Immature natural killer cell (primary cell): ENCODE measurements around the gene GRID1. TPM values are rescaled to one million over a fixed set of nuclear protein-coding genes. Genes with fewer than 3 reads are reported as not detected.
"Not testable (repeated sequence)": the region's sequence is repeated elsewhere in the genome, so short reads cannot be mapped to it uniquely, and the experiment has no call there.

Experiments used
- DNase-seq, 3 donors: peaks; one replicate each; pipeline ENCODE4 v3.0.0; 2022; ENCODE audit warnings: mixed read lengths in 1 of 3
- H3K27ac Mint-ChIP-seq, 6 donors: one replicate each; pipeline ENCODE4 v1.8.0; 2020; ENCODE audit warnings: mixed read lengths in 6 of 6, mild to moderate bottlenecking in 5 of 6, inconsistent platforms in 4 of 6, moderate library complexity in 3 of 6
- H3K27me3 Mint-ChIP-seq, 3 donors: one replicate each; pipeline ENCODE4 v1.8.0; 2020 to 2021; ENCODE audit warnings: low read depth in 3 of 3, mild to moderate bottlenecking in 3 of 3, mixed read lengths in 3 of 3, moderate library complexity in 3 of 3, inconsistent platforms in 1 of 3
- H3K36me3 Mint-ChIP-seq, 3 donors: one replicate each; pipeline ENCODE4 v1.8.0; 2020; ENCODE audit warnings: mixed read lengths in 3 of 3, inconsistent platforms in 2 of 3, mild to moderate bottlenecking in 2 of 3
- H3K4me1 Mint-ChIP-seq, 2 donors: one replicate each; pipeline ENCODE4 v1.8.0; 2020; ENCODE audit warnings: inconsistent platforms in 2 of 2, mild to moderate bottlenecking in 2 of 2, mixed read lengths in 2 of 2, moderate library complexity in 1 of 2
- H3K4me3 Mint-ChIP-seq, 5 donors: one replicate each; pipeline ENCODE4 v1.8.0; 2020; ENCODE audit warnings: mild to moderate bottlenecking in 5 of 5, mixed read lengths in 5 of 5, inconsistent platforms in 3 of 5, moderate library complexity in 3 of 5
- H3K9me3 Mint-ChIP-seq, 6 donors: one replicate each; pipeline ENCODE4 v1.8.0; 2020; ENCODE audit warnings: mild to moderate bottlenecking in 6 of 6, mixed read lengths in 6 of 6, inconsistent platforms in 4 of 6, moderate library complexity in 3 of 6
- polyA plus RNA-seq, 3 donors: library from polyadenylated mRNA; unstranded; fragments of 300-500 nt; fragmentation: Illumina TruSeq; gene quantifications; one replicate each; pipeline ENCODE4 v1.2.3, GENCODE V29; 2021

The GRID1 gene
- polyA plus RNA-seq, 3 donors from 2014 or later, result not detected

- no peak for DNase-seq
- Mint-ChIP-seq H3K27me3 (peaks cover 0 to 6% (median 2%) of the 10 kb centered on the region in 3 donors), H3K4me1 (no peaks in the 10 kb centered on the region), H3K36me3 (no peaks in the 10 kb centered on the region), H3K4me3 (no peak overlapping the region), H3K27ac (no peak overlapping the region), H3K9me3 (peaks cover 0 to 2% (median 0%) of the 10 kb centered on the region in 6 donors)
These were observed 419.8 kb downstream of the GRID1 start for GRCh38 chr10:85946713-85947326.

- H3K4me3 Mint-ChIP-seq, result no peak overlapping the region
- peaks cover 0 to 2% (median 0%) of the 10 kb centered on the region in 6 donors for H3K9me3 Mint-ChIP-seq
- H3K27me3 Mint-ChIP-seq, result no peaks in the 10 kb centered on the region
- H3K27ac Mint-ChIP-seq, result no peak overlapping the region
- no peak for DNase-seq
- H3K36me3 Mint-ChIP-seq, result no peaks in the 10 kb centered on the region
- H3K4me1 Mint-ChIP-seq, result no peaks in the 10 kb centered on the region
These were observed 430.4 kb downstream of the GRID1 start for GRCh38 chr10:85936161-85936560.

GRCh38 chr10:85934586-85934985 lies 432.0 kb downstream of the GRID1 start:
- Mint-ChIP-seq H3K4me3 (no peak overlapping the region), H3K27me3 (no peaks in the 10 kb centered on the region), H3K4me1 (no peaks in the 10 kb centered on the region), H3K9me3 (peaks cover 0 to 2% (median 0%) of the 10 kb centered on the region in 6 donors), H3K36me3 (no peaks in the 10 kb centered on the region), H3K27ac (no peak overlapping the region)
- no peak for DNase-seq

GRCh38 chr10:85929993-85930392 lies 436.6 kb downstream of the GRID1 start:
- H3K9me3 Mint-ChIP-seq, H3K4me3 Mint-ChIP-seq, H3K27ac Mint-ChIP-seq, H3K36me3 Mint-ChIP-seq, H3K27me3 Mint-ChIP-seq, H3K4me1 Mint-ChIP-seq, DNase-seq: not testable (repeated sequence)

- H3K4me1 Mint-ChIP-seq, result peaks cover 0 to 8% of the 10 kb centered on the region in 2 donors
- no peak overlapping the region for H3K27ac Mint-ChIP-seq
- no peak overlapping the region for H3K4me3 Mint-ChIP-seq
- no peaks in the 10 kb centered on the region for H3K36me3 Mint-ChIP-seq
- H3K27me3 Mint-ChIP-seq, result peaks cover 0 to 2% (median 0%) of the 10 kb centered on the region in 3 donors
- peaks cover 0 to 4% (median 0%) of the 10 kb centered on the region in 6 donors for H3K9me3 Mint-ChIP-seq
- DNase-seq, result no peak
These were observed 438.5 kb downstream of the GRID1 start for GRCh38 chr10:85927952-85928665.

- Mint-ChIP-seq H3K9me3 (peaks cover 0 to 4% (median 0%) of the 10 kb centered on the region in 6 donors), H3K4me3 (no peak overlapping the region), H3K27me3 (peaks cover 0 to 2% (median 0%) of the 10 kb centered on the region in 3 donors), H3K27ac (no peak overlapping the region), H3K36me3 (no peaks in the 10 kb centered on the region), H3K4me1 (peaks cover 0 to 8% of the 10 kb centered on the region in 2 donors)
- no peak for DNase-seq
These were observed 439.6 kb downstream of the GRID1 start for GRCh38 chr10:85926986-85927385.

GRCh38 chr10:85926136-85926535 lies 440.5 kb downstream of the GRID1 start:
- H3K4me1 Mint-ChIP-seq, result peaks cover 0 to 8% of the 10 kb centered on the region in 2 donors
- no peak overlapping the region for H3K27ac Mint-ChIP-seq
- H3K9me3 Mint-ChIP-seq, result peaks cover 0 to 4% (median 0%) of the 10 kb centered on the region in 6 donors
- H3K4me3 Mint-ChIP-seq, result no peak overlapping the region
- DNase-seq, result no peak
- H3K27me3 Mint-ChIP-seq, result peaks cover 0 to 2% (median 0%) of the 10 kb centered on the region in 3 donors
- H3K36me3 Mint-ChIP-seq, result no peaks in the 10 kb centered on the region

- H3K27ac Mint-ChIP-seq, result no peak overlapping the region
- H3K27me3 Mint-ChIP-seq, result peaks cover 0 to 2% (median 0%) of the 10 kb centered on the region in 3 donors
- DNase-seq, result no peak
- H3K4me1 Mint-ChIP-seq, result peaks cover 0 to 8% of the 10 kb centered on the region in 2 donors
- H3K36me3 Mint-ChIP-seq, result no peaks in the 10 kb centered on the region
- peaks cover 0 to 4% (median 0%) of the 10 kb centered on the region in 6 donors for H3K9me3 Mint-ChIP-seq
- H3K4me3 Mint-ChIP-seq, result no peak overlapping the region
These were observed 441.3 kb downstream of the GRID1 start for GRCh38 chr10:85925201-85925750.

GRCh38 chr10:85924382-85925102 lies 442.1 kb downstream of the GRID1 start:
- Mint-ChIP-seq H3K27me3 (peaks cover 0 to 2% (median 0%) of the 10 kb centered on the region in 3 donors), H3K27ac (no peak overlapping the region), H3K9me3 (peaks cover 0 to 4% (median 0%) of the 10 kb centered on the region in 6 donors), H3K4me1 (peaks cover 0 to 8% of the 10 kb centered on the region in 2 donors), H3K4me3 (no peak overlapping the region), H3K36me3 (no peaks in the 10 kb centered on the region)
- DNase-seq, result no peak

GRCh38 chr10:85922356-85923129 lies 444.1 kb downstream of the GRID1 start:
- no peak for DNase-seq
- Mint-ChIP-seq H3K4me1 (peaks cover 0 to 8% of the 10 kb centered on the region in 2 donors), H3K4me3 (no peak overlapping the region), H3K36me3 (no peaks in the 10 kb centered on the region), H3K27me3 (no peaks in the 10 kb centered on the region), H3K27ac (no peak overlapping the region), H3K9me3 (peaks cover 0 to 3% (median 0%) of the 10 kb centered on the region in 6 donors)

GRCh38 chr10:85921789-85922188 lies 444.8 kb downstream of the GRID1 start:
- Mint-ChIP-seq H3K27me3 (no peaks in the 10 kb centered on the region), H3K9me3 (peaks cover 0 to 2% (median 0%) of the 10 kb centered on the region in 6 donors), H3K4me1 (peaks cover 0 to 3% of the 10 kb centered on the region in 2 donors)

GRCh38 chr10:85920311-85920710 lies 446.3 kb downstream of the GRID1 start:
- no peak overlapping the region for H3K4me3 Mint-ChIP-seq

More at GRCh38 chr10:85921789-85922188, 444.8 kb downstream of the GRID1 start:
- DNase-seq, result no peak
- Mint-ChIP-seq H3K36me3 (no peaks in the 10 kb centered on the region), H3K4me3 (no peak overlapping the region), H3K27ac (no peak overlapping the region)

GRCh38 chr10:85919491-85920021 lies 447.0 kb downstream of the GRID1 start:
- H3K4me1 Mint-ChIP-seq, result no peaks in the 10 kb centered on the region
- H3K27ac Mint-ChIP-seq, result no peak overlapping the region
- H3K9me3 Mint-ChIP-seq, result peaks cover 0 to 2% (median 0%) of the 10 kb centered on the region in 6 donors
- DNase-seq, result no peak
- H3K27me3 Mint-ChIP-seq, result no peaks in the 10 kb centered on the region
- no peaks in the 10 kb centered on the region for H3K36me3 Mint-ChIP-seq
- H3K4me3 Mint-ChIP-seq, result no peak overlapping the region

More at GRCh38 chr10:85920311-85920710, 446.3 kb downstream of the GRID1 start:
- H3K36me3 Mint-ChIP-seq, result no peaks in the 10 kb centered on the region
- no peak overlapping the region for H3K27ac Mint-ChIP-seq
- no peaks in the 10 kb centered on the region for H3K27me3 Mint-ChIP-seq
- H3K4me1 Mint-ChIP-seq, result no peaks in the 10 kb centered on the region
- no peak for DNase-seq
- peaks cover 0 to 2% (median 0%) of the 10 kb centered on the region in 6 donors for H3K9me3 Mint-ChIP-seq
